GM18909 (cell line): ENCODE data around the gene CPLX1.

ENCODE experiments used
- ATAC-seq: cut with Tn5 transposase; IDR thresholded peaks from one replicate; pipeline ENCODE4 v1.9.1; 2021; ENCODE audit warnings: mild to moderate bottlenecking; ENCODE audit not compliant: unreplicated experiment, poor library complexity

CPLX1 gene

DNA sequence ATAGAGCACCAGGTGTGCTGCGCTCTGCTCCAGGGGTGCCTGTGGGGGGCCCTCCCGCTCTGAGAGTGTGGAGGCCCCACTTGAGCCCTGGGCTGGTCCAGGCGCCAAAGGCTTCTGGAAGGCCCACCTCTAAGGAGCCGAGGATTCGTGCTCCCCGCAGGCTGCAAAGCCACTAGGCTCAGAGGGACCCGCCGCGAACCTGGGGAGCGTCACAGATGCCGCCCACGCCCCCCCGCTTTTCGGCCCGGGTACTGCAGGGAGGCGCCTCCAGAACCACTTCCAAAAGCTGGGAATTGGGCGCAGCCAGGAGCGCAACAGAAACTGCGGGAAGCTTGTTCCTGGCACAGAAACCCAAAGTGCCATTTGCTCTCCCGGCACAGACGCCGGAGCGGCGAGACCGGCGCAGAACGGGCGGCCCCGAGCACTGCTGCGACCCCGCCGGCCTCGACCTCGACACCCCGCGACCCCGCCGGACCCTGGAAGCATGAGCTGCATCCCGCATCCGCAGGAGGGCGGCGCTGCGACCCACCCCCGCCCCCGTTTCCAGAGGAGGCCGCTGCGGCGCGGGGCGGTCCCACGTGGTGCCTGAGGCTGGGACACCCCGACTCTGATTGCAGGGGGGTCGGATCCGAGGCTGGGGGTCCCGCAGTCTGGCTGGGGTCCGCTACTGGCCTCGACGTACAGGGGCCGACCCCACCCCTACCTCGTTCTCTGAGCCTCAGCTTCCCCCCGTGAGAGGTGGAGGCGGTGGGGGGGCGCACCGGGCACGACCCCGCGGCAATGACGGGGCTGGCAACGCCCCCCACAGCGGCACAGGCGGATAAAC is 30.8 kb downstream of the CPLX1 start:
- ATAC-seq: no peak

- no peak for ATAC-seq
These were observed 31.8 kb downstream of the CPLX1 start for GRCh38 chr4:793941-794621.

DNA sequence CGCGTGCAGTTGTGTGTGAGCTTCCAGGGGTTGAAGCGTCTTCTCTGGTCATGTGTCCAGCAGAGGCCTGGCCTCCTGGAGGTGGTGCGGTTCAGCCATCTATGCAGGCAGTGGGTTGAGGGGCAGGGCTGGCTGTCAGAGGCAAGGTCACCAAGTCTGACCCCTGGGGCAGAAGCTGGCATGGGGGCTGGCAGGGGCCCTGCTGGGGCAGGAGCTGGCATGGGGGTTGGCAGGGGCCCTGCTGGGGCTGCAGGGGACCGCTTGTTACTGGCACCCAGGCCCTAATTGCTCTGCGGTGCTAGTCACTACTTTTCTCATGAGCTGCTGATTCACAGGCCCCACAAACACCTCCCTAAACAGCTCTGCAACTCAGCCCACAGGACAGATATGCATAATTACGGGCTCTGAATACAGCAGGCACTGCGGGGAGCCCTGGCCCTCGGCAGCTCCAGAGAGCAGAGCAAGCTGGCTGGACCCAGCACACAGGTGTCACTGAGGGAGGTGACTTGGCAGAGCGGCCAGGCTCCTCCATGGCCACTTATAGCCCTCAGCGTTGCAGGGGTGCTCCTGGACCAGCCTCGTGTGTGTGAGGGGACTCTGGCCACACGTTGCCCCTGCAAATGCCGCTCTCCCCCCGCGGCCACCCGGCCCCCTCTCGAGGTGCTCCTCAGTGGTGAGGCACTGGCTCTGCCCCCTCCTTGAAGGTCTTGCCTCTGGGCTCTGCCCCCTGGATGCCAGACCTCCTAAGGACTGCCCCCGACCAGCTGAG is 32.7 kb downstream of the CPLX1 start:
- ATAC-seq: no peak

GRCh38 chr4:792626-793092 is 33.3 kb downstream of the CPLX1 start:
- ATAC-seq: no peak

DNA sequence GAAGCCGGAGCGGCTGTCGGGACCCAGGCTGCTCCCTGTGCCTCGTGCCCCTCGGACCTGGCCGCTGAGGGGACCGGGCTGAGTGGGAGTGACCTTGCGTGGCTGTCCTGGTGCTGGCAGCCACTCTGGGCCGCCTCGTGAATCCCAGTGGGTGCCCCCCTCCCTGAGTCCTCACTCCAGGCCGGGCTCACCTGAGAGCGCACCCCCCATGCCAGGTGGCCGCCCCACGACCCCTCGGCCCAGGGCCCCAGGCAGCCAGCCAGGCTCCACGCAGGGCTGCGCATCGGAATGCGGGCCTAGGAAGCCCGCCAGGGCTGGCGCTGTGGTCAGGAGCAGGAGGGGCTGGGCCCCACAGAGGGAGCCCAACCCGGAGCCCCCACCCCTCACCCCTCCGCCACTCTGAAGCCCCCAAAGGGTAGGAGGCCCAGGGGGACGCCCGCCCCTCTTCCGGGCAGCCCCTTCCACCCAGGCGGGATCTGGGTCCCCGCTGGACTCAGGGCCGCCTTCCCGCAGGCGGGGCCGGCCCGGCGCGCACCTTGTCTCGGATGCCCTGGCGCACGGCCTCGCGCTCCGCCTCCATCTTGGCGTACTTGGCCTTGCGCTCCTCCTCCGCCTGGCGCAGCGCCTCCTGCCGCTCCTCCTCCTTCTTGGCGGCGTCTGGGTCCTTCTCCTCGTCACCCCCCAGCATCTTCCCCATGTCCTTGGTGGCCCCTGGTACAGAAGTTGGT is 33.9 kb downstream of the CPLX1 start:
- ATAC-seq: no peak

GRCh38 chr4:791252-791897 is 34.6 kb downstream of the CPLX1 start:
- ATAC-seq: no peak

GRCh38 chr4:790466-790820 is 35.5 kb downstream of the CPLX1 start:
- ATAC-seq: no peak

GRCh38 chr4:789571-790465 is 36.1 kb downstream of the CPLX1 start:
- ATAC-seq: no peak

DNA sequence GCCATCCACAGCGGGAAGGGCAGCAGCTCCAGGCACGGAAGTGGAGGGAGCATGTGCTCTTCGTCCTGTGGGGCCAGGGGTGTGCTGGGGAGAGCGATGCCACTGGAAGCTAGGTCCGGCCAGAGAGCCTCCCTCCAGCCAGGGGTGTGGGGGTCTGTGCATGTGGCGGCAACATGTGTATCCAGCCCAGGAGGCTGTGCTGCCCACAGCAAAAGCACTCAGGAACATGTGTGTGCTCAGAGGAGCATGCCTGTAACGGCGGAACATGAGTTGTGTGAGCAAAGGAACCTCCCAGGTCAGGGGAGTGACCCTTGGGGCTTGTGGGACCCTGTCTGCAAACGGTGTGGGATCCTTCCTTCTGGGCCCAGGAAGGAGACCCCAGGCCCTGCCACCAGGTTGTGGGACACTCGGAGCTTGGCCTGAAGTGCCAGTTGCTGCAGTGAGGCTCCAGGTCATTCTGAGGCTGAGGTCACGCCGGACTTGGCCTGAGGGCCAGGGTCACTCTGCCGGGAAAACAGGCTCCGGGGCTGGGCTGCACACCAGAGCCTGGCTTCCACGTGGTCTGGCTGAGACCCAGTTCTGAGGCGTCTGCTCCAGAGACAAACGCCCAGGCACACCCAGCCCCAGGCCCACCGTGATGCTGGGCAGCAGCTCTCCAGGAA is 37.2 kb downstream of the CPLX1 start:
- no peak for ATAC-seq

GRCh38 chr4:788006-788635 is 37.8 kb downstream of the CPLX1 start:
- no peak for ATAC-seq

DNA sequence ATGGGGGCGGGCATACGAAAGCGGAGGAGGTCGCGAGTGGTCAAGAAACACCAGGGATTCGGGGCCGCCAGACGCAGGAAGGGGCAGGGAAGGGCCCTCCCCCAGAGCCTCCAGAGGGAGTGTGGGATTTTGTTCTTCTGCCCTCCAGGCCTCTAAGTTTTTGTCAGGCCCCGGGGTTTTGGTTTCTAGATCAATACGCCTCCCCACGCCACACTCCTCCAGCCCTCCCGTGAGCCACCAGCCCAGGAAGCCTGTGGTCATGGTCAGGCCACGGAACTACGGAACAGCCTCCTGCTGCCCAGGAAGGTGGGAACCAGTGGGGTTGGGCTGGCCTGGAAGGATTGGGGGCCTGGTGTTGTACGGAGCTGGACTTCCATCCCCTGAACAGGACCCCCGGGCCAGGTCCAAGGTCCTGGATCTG is 38.4 kb downstream of the CPLX1 start:
- ATAC-seq: no peak

DNA sequence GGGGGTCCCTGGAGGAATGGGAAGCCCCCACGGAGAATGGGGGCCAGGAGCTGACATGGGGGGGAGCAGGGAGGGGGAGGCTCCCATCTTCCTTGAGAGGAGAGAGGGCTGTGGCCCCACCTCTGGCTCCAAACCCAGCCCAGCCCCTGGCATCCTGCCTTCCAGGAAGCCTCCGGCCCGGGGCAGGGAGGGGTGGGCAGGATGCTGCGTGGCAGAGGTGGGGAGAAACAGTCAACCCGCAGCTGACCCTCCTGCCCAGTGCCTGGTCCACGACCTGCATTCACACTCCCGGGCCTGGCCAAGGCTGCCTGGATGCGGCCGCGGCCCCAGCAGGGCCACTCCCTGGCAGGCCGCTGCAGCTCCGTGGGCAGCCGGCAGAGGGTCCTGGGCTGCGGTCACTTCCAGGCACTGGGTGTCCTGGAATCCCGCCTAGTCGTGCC is 39.0 kb downstream of the CPLX1 start:
- no peak for ATAC-seq

DNA sequence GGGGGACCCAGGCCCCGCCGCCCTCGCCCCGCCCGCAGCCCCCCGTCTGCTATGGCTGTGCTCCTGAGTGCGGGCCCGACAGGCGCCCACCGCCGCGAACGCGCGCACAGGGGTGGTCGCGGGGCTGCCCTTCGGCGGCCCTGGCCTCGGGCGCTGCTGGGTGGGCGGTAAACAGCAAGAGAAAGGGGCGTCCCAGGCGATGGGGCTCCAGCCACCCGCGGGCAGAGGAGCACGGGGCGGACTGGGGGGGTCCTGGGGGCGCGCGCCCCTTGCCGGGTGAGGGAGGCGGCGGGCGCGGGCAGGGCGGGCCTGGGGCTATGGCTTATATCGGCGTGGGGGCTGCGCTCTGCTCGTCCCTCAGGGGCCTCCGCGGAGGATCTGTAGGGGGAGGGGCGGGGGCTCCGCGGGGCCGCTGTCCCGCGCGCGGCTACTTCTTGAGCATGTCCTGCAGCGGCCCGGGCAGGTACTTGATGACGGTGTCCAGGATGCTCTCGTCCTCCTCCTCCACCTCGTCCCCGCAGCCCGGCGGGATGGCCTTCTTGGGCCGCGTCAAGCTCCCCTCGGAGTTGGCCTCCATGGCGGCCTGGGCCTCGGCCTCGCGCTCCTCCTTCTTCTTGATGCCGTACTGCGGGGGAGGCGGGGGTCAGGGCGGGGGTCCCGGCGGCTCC is 39.7 kb downstream of the CPLX1 start:
- ATAC-seq: no peak

DNA sequence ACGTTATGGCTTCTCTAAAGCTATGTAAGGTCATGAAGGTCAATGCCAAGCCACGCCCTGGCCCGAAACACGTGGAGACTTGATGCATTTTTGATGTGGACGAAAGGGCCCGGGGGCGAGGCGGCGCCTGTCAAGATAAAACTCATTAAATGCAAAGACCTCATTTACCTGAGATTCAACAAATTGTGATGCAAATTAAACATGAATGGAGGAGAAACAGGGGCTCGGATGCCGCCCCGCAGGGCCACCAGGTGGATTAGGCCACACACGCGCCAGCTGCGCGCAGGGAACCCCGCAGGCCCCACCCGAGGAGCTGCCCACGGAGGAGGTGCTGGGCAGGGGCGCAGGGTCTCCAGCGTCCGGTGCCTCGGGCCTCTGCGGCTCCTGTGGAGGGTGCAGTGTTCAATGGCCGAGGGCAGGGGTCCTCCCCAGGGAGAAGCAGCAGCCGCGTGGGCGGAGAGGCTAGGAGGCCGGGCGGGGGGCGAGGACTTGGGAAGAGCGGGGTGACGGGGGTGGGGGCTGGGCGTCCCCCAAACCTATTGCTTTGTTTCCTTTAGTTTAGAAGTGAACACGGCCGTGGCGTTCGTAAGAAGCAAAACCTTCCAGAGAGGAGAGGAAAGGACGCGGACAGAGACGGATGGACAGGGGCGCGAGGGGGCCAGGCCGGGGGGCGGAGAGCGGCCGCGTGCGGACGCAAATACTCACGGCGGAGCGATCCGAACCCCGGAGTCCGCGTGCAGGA is 40.4 kb downstream of the CPLX1 start:
- no peak for ATAC-seq

- ATAC-seq: no peak
These were observed 41.3 kb downstream of the CPLX1 start for GRCh38 chr4:784401-785331.
